Fibroblast of mammary gland (primary cell): Measurements from ENCODE around the gene BTN2A1.
"Not testable (repeated sequence)": the region's sequence is repeated elsewhere in the genome, so short reads cannot be mapped to it uniquely, and the experiment has no call there.

Experiments
- DNase-seq: peaks from one replicate; pipeline ENCODE4 v3.0.0-alpha.2; 2010; ENCODE audit warnings: low read depth
- H3K4me3 ChIP-seq: 2 replicates; pipeline ENCODE4 v1.5.1; 2011; ENCODE audit warnings: low read depth, mild to moderate bottlenecking, low read length, moderate library complexity; ENCODE audit not compliant: control insufficient read depth
- TF ChIP-seq, protein P1 (sequence below): conservative IDR thresholded peaks from 2 replicates; pipeline ENCODE4 v1.5.1; 2011; ENCODE audit warnings: low read depth, low read length, inconsistent platforms; ENCODE audit not compliant: control insufficient read depth, insufficient read depth

The BTN2A1 gene

DNA sequence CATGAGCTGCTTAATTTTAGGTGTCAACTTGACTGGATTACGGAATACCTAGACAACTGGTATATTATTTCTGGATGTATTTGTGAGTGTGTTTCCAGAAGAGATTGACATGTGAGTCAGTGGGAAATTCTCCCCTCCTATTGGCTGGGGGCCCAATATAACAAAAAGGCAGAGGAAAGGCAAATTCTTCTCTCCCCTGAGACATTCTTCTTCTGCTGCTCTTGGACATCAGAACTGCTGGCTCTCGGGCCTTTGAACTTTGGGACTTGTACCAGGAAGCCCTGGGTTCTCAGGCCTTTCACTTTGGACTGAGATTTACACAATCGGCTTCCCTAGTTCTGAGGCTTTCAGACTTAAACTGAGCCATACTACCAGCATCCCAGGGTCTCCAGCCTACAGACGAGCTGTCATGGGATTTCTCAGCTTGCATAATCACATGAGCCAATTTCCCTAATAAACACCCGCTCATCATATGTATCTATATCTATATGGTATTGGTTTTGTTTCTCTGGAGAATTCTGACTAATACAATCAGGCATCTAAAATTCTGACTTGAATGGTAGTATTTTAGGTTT, 25.0 kb upstream of the BTN2A1 start:
- DNase-seq: peak; percentile 71
- no peak overlapping the region for H3K4me3 ChIP-seq
- TF ChIP-seq, protein P1, sequence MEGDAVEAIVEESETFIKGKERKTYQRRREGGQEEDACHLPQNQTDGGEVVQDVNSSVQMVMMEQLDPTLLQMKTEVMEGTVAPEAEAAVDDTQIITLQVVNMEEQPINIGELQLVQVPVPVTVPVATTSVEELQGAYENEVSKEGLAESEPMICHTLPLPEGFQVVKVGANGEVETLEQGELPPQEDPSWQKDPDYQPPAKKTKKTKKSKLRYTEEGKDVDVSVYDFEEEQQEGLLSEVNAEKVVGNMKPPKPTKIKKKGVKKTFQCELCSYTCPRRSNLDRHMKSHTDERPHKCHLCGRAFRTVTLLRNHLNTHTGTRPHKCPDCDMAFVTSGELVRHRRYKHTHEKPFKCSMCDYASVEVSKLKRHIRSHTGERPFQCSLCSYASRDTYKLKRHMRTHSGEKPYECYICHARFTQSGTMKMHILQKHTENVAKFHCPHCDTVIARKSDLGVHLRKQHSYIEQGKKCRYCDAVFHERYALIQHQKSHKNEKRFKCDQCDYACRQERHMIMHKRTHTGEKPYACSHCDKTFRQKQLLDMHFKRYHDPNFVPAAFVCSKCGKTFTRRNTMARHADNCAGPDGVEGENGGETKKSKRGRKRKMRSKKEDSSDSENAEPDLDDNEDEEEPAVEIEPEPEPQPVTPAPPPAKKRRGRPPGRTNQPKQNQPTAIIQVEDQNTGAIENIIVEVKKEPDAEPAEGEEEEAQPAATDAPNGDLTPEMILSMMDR: no peak

DNA sequence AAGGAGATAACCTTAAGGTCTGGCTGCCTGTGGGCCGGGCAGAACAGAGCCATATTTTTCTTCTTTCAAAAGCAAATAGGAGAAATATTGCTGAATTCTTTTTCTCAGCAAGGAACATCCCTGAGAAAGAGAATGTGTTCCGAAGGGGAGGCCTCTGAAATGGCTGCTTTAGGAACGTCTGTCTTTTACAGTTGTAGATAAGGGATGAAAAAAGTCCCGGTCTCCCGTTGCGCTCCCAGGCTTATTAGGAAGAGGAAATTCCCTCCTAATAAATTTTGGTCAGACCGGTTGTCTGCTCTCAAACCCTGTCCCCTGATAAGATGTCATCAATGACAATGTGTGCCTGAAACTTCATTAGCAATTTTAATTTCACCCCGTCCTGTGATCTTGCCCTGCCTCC, 24.1 kb upstream of the BTN2A1 start:
- H3K4me3 ChIP-seq, DNase-seq: not testable (repeated sequence)

DNA sequence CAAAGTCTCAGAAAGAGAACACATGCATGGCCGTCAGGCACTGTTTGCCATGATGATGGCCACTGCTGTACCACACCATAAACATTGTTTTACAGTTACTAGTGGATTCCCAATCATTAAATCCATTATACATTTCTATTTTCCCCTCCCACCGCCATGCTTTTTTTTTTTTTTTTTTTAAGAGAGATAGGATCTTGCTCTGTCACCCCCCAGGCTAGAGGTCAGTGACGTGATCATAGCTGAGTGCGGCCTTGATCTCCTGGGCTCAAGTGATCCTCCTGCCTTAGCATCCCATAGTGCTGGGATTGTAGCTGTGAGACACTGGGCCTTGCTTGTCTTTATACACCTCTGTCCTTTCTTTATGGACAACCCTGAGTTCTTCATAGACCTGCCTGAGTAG, 21.7 kb upstream of the BTN2A1 start:
- TF ChIP-seq, protein P1: no peak
- no peak overlapping the region for H3K4me3 ChIP-seq
- DNase-seq: no peak

- no peak for DNase-seq
- no peak overlapping the region for H3K4me3 ChIP-seq
- TF ChIP-seq, protein P1: no peak
Observed at GRCh38 chr6:26437550-26437949, 20.2 kb upstream of the BTN2A1 start.

- no peak overlapping the region for H3K4me3 ChIP-seq
- TF ChIP-seq, protein P1: no peak
- DNase-seq: no peak
Observed at GRCh38 chr6:26438000-26438399, 19.8 kb upstream of the BTN2A1 start.

DNA sequence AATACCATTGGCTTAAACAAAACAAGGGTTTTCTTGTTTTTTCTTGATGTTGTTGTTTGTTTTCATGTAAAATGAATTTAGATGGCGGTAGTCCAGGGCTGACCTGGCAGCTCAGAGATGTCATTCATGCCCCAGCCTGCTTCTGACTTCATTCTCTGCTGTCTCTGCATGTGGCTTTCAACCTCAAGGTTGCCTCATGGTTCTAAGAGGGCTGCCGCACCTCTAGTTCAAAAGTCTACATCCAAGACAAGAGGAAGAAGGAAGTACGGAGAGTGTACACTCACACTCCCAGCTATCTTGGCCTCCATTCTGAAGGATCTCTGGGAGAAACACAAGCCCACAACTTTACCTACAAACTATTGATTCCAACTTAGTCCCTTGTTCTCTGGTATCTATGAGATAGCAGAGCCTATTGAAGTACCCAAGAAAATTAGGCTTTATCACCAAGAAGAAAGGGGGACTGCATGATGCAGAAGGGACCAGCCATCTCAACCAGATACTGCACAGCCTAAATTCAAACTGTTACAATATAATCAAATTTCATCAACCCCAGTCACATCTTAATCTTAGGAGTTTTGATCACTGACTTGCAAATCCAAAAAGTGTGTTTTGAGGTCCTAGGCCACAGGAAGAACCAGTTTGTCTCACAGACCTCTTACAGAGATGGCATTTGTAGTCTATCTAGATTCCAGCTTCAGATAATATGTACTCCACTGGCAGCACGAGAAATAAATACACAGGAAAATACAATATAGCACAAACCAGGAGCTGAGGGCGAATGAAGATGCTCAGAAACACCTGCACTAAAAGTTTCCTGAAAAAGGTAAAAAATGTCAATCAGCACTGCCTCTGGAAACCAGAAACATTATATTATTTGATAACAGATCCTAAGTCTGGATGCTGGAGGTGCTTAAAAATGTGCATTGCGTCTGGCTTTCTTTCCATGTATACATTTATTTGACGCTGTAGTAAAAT, 18.3 kb upstream of the BTN2A1 start:
- TF ChIP-seq, protein P1: no peak
- DNase-seq: no peak

GRCh38 chr6:26440977-26441358, 16.8 kb upstream of the BTN2A1 start:
- no peak for DNase-seq
- TF ChIP-seq, protein P1: no peak
- peak overlapping the region; percentile 88 for H3K4me3 ChIP-seq

More for the DNA sequence above, 18.3 kb upstream of the BTN2A1 start:
- peak overlapping the region; percentile 88 for H3K4me3 ChIP-seq
